Calu3 (cell line): Measurements from ENCODE around the gene MGST2. TPM values are rescaled to one million over a fixed set of nuclear protein-coding genes. Genes with fewer than 3 reads are reported as not detected.

Source experiments
- BruUV-seq: library from RNA; stranded (reverse); fragments of 400-500 nt; replicated peaks from 2 replicates; lab custom pipeline; 2021; lab: Mats Ljungman, UMichigan
- CTCF ChIA-PET: fragments of 300-600 bp; sonication (Branson Sonifier 250); formaldehyde crosslinking; loops from one replicate; lab custom pipeline; 2022; ENCODE audit warnings: antibody characterized with exemption; lab: Charles Lee
- DNase-seq: peaks from one replicate; pipeline ENCODE4 v3.0.0; 2022
- H3K27ac Mint-ChIP-seq: one replicate; pipeline ENCODE4 v1.8.0; 2022; ENCODE audit warnings: mixed read lengths; ENCODE audit not compliant: unreplicated experiment
- H3K27me3 Mint-ChIP-seq: one replicate; pipeline ENCODE4 v1.8.0; 2022; ENCODE audit warnings: mixed read lengths; ENCODE audit not compliant: unreplicated experiment
- H3K36me3 Mint-ChIP-seq: one replicate; pipeline ENCODE4 v1.8.0; 2022; ENCODE audit warnings: mild to moderate bottlenecking, moderate library complexity, mixed read lengths; ENCODE audit not compliant: insufficient read depth, unreplicated experiment
- H3K4me1 Mint-ChIP-seq: one replicate; pipeline ENCODE4 v1.8.0; 2022; ENCODE audit warnings: mild to moderate bottlenecking, low read depth, mixed read lengths; ENCODE audit not compliant: unreplicated experiment
- H3K4me3 Mint-ChIP-seq: one replicate; pipeline ENCODE4 v1.8.0; 2022; ENCODE audit warnings: mild to moderate bottlenecking, low read depth, moderate library complexity, mixed read lengths; ENCODE audit not compliant: unreplicated experiment
- H3K9me3 Mint-ChIP-seq: one replicate; pipeline ENCODE4 v1.8.0; 2022; ENCODE audit warnings: low read depth, mixed read lengths; ENCODE audit not compliant: unreplicated experiment
- intact Hi-C: fragments of 100-400 bp; cut with micrococcal nuclease; formaldehyde crosslinking; loops from one replicate; pipeline ENCODE4 v1.10.0; 2022; ENCODE audit not compliant: unreplicated experiment
- total RNA-seq: library from RNA; stranded (reverse); gene quantifications from 2 replicates; pipeline ENCODE4 v1.2.3, GENCODE V29; 2022
- TF ChIP-seq, protein P1 (sequence below): fragments of 200-600 bp; IDR thresholded peaks from one replicate; pipeline ENCODE4 v1.8.0; 2022; ENCODE audit warnings: antibody characterized with exemption; ENCODE audit not compliant: unreplicated experiment

MGST2 gene
- total RNA-seq, 1 experiment from 2014 or later = 31.9 TPM

DNA sequence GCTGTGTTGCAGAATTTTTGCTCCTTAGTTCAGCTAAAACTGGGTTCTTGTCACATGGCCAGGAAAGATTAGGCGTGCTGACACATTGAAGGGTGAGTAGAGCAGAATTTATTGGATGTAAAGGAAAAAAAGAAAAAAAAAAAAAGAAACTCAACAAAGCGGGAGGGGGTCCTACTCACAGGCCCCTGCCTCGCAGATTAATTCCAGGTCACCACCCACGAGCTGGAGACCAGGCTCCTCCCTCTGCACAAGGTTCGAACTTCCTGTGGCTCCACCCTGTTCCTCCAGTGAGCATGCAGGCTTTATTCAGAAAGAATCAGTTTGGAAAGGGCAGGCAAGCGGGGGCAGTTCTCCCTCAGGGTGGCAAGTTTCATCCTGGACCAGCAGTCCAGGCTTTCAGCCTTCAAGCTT, 17.1 kb downstream of the MGST2 start:
- Mint-ChIP-seq H3K27me3 (no peaks in the 10 kb centered on the region), H3K4me3 (no peak overlapping the region), H3K9me3 (no peaks in the 10 kb centered on the region), H3K4me1 (no peaks in the 10 kb centered on the region), H3K36me3 (no peaks in the 10 kb centered on the region), H3K27ac (peak overlapping the region; percentile 5)
- TF ChIP-seq, protein P1, sequence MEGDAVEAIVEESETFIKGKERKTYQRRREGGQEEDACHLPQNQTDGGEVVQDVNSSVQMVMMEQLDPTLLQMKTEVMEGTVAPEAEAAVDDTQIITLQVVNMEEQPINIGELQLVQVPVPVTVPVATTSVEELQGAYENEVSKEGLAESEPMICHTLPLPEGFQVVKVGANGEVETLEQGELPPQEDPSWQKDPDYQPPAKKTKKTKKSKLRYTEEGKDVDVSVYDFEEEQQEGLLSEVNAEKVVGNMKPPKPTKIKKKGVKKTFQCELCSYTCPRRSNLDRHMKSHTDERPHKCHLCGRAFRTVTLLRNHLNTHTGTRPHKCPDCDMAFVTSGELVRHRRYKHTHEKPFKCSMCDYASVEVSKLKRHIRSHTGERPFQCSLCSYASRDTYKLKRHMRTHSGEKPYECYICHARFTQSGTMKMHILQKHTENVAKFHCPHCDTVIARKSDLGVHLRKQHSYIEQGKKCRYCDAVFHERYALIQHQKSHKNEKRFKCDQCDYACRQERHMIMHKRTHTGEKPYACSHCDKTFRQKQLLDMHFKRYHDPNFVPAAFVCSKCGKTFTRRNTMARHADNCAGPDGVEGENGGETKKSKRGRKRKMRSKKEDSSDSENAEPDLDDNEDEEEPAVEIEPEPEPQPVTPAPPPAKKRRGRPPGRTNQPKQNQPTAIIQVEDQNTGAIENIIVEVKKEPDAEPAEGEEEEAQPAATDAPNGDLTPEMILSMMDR = no peak
- no TSS peak for BruUV-seq
- CTCF ChIA-PET = no interaction called here
- intact Hi-C loops = no loop called here
- DNase-seq = no peak

DNA sequence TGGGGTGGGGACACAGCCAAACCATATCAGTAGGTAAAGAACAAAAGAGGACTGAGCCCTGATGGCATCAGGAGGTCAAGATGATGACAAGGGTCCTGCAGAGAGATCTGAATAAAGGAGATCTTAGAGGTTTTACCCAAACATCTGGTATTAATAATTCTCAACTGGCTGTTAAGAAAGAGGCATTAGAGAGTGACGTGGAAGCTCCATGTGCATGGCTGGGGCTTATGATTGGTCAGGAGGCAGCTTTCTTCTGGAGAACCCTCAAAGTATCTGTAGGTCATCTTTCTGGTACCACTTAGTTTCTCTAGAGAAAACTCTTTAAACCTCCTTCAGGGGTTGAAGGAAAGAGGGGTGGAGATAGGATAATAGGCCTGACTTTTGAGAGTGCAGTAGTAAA, 18.7 kb downstream of the MGST2 start:
- Mint-ChIP-seq H3K9me3 (no peaks in the 10 kb centered on the region), H3K27ac (no peak overlapping the region), H3K36me3 (no peaks in the 10 kb centered on the region), H3K27me3 (no peaks in the 10 kb centered on the region), H3K4me3 (no peak overlapping the region), H3K4me1 (no peaks in the 10 kb centered on the region)
- intact Hi-C loops = no loop called here
- TF ChIP-seq, protein P1 = no peak
- DNase-seq = no peak
- BruUV-seq = no TSS peak
- CTCF ChIA-PET = no interaction called here

DNA sequence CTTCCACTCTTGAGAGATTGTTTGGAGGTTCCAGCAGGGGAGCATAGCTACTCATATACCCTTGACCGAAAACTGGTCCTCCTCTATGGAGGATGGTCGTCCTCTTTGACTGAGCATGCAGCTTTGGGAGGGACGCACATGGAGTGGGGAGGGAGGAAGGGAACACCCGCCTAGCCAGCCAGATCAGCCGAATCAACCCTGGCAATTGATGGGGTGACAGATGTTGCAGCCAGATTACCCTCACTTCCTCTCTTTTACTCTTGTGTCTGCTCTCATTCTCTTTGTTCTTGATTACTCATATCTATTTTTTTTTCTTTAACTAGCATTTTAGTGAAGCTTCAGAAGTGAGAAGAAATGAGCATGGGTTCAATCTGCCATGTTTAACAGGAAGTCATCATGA, 19.6 kb downstream of the MGST2 start:
- TF ChIP-seq, protein P1 = no peak
- Mint-ChIP-seq H3K4me3 (no peak overlapping the region), H3K4me1 (no peaks in the 10 kb centered on the region), H3K27ac (no peak overlapping the region), H3K36me3 (no peaks in the 10 kb centered on the region), H3K27me3 (no peaks in the 10 kb centered on the region), H3K9me3 (no peaks in the 10 kb centered on the region)
- intact Hi-C loops = no loop called here
- BruUV-seq = no TSS peak
- DNase-seq = no peak
- CTCF ChIA-PET = no interaction called here

DNA sequence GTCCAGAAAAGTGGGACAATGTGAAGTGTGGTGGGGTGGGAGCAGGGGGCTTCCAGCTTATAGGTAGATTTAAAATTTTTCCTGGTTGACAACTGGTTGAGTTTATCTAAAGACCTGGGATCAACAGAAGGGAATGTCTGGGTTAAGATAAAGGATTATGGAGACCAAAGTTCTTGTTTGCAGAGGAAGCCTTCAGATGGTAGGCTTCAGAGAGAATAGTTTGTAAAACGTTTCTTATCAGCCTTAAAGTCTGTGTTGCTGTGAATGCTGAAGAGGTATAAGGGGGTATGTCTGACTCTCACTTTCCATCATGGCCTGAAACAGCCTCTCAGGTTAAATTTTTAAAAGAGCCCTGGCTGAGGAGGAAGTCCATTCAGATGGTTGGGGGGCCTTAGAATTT, 20.5 kb downstream of the MGST2 start:
- Mint-ChIP-seq H3K4me3 (no peak overlapping the region), H3K9me3 (no peaks in the 10 kb centered on the region), H3K4me1 (no peaks in the 10 kb centered on the region), H3K27ac (no peak overlapping the region), H3K27me3 (no peaks in the 10 kb centered on the region), H3K36me3 (no peaks in the 10 kb centered on the region)
- DNase-seq = no peak
- BruUV-seq = no TSS peak
- TF ChIP-seq, protein P1 = no peak
- intact Hi-C loops = no loop called here
- CTCF ChIA-PET = no interaction called here
